Rectal smooth muscle tissue (tissue), 1 donor: ENCODE measurements around the gene GIGYF2.

Experiments
- H3K27ac ChIP-seq: one replicate; pipeline ENCODE4 v1.7.0; 2013; ENCODE audit warnings: low read depth, low read length, inconsistent platforms
- H3K27me3 ChIP-seq: one replicate; pipeline ENCODE4 v1.7.0; 2013; ENCODE audit warnings: low read length; ENCODE audit not compliant: control insufficient read depth, insufficient read depth
- H3K36me3 ChIP-seq: one replicate; pipeline ENCODE4 v1.7.0; 2013; ENCODE audit warnings: low read length; ENCODE audit not compliant: control insufficient read depth, insufficient read depth
- H3K4me1 ChIP-seq: one replicate; pipeline ENCODE4 v1.7.0; 2013; ENCODE audit warnings: low read length; ENCODE audit not compliant: control insufficient read depth, insufficient read depth
- H3K4me3 ChIP-seq: one replicate; pipeline ENCODE4 v1.7.0; 2013; ENCODE audit warnings: low read length
- H3K9ac ChIP-seq: one replicate; pipeline ENCODE4 v1.7.0; 2013; ENCODE audit warnings: low read length

GIGYF2 gene, protein sequence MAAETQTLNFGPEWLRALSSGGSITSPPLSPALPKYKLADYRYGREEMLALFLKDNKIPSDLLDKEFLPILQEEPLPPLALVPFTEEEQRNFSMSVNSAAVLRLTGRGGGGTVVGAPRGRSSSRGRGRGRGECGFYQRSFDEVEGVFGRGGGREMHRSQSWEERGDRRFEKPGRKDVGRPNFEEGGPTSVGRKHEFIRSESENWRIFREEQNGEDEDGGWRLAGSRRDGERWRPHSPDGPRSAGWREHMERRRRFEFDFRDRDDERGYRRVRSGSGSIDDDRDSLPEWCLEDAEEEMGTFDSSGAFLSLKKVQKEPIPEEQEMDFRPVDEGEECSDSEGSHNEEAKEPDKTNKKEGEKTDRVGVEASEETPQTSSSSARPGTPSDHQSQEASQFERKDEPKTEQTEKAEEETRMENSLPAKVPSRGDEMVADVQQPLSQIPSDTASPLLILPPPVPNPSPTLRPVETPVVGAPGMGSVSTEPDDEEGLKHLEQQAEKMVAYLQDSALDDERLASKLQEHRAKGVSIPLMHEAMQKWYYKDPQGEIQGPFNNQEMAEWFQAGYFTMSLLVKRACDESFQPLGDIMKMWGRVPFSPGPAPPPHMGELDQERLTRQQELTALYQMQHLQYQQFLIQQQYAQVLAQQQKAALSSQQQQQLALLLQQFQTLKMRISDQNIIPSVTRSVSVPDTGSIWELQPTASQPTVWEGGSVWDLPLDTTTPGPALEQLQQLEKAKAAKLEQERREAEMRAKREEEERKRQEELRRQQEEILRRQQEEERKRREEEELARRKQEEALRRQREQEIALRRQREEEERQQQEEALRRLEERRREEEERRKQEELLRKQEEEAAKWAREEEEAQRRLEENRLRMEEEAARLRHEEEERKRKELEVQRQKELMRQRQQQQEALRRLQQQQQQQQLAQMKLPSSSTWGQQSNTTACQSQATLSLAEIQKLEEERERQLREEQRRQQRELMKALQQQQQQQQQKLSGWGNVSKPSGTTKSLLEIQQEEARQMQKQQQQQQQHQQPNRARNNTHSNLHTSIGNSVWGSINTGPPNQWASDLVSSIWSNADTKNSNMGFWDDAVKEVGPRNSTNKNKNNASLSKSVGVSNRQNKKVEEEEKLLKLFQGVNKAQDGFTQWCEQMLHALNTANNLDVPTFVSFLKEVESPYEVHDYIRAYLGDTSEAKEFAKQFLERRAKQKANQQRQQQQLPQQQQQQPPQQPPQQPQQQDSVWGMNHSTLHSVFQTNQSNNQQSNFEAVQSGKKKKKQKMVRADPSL (N-terminal part only)

DNA sequence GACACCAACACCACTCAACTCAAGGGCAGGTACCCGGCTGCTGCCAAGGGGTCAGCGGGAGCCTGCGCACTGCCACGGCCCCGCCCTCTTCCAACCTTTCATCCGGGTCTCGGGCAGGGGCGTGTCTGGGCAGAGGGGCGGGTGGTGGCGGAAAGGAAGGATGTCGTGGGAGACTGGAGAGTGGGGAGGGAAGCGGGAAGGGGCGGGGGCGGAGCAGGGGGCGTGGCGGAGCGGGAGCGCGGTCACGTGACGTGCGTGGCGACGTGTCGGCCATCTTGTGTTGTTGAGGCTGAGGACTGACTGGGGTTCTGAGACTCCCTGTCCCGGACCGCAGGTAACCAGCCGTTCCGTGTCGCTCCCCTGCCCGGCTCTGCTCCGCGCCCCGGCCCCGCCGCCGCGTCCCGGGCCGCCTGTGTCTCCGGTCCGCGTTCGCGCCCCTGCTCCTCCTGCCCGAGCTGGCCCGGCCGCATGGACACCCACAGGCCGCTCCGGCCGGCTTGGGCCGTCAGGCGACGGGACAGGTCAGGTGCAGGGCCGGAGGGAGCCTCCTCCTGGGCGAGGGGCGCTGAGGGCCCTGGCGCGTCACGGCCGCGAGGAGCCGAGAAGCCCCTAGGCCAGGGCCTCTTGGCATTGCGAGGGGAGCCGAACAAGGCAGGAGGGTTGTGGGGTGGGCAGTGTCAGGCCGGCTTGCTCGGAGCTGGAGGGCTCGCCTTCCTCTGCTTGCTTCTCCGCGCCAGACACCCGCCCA is at the start of gene GIGYF2:
Gene GIGYF2, plus strand, starts transcription at position 273 of the 748 bp plus-strand sequence. CDS start 37,867 bp downstream, outside the sequence.
- peaks cover 12% of the 10 kb centered on the region for H3K4me1 ChIP-seq
- H3K36me3 ChIP-seq, result no peaks in the 10 kb centered on the region
- H3K4me3 ChIP-seq, result peak within 1 kb of the TSS; percentile 99
- H3K9ac ChIP-seq, result peak within 1 kb of the TSS; percentile 63
- peak within 1 kb of the TSS; percentile 90 for H3K27ac ChIP-seq
- no peaks in the 10 kb centered on the region for H3K27me3 ChIP-seq

DNA sequence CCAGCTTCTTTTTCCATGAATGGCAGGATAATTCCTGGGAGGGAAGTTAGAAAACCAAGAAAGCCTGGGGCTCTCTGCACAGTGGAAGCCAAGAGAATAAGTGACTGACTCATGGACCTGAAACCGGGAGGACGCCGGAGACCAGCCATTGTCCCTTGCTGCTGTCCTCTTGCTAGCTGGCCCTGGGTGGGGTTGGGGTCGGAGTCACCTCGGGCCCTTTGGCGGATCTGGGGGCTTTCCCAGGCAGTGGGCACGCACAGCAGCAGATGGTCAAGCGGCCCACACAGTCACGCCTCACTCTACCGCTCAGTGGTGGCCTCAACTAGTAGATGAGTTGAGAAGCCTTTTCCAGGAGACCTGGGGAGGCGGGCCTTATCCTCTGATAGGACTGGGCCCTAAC is 48.1 kb upstream of the GIGYF2 start:
- Histone ChIP-seq H3K27me3 (no peaks in the 10 kb centered on the region), H3K4me1 (no peaks in the 10 kb centered on the region), H3K4me3 (no peak overlapping the region), H3K9ac (no peak overlapping the region), H3K27ac (no peak overlapping the region), H3K36me3 (no peaks in the 10 kb centered on the region)

DNA sequence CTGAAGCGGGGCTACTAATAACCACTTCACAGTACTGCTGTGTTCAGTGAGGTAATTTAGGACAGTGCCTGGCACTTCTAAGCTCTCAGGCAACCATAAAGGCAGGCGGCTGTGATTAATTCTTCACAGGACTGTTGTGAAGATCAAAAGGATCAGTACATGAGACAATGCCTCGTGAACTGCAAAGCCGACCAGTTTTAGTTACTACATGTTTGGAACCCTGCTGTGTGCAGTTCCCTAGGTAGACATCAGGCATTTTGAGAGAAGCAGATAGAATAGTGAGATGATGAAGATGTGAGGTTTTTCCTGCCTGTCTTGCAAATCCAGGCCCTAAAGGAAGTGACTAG is 44.7 kb upstream of the GIGYF2 start:
- Histone ChIP-seq H3K27ac (no peak overlapping the region), H3K9ac (no peak overlapping the region), H3K4me3 (no peak overlapping the region), H3K4me1 (no peaks in the 10 kb centered on the region), H3K36me3 (no peaks in the 10 kb centered on the region), H3K27me3 (no peaks in the 10 kb centered on the region)

DNA sequence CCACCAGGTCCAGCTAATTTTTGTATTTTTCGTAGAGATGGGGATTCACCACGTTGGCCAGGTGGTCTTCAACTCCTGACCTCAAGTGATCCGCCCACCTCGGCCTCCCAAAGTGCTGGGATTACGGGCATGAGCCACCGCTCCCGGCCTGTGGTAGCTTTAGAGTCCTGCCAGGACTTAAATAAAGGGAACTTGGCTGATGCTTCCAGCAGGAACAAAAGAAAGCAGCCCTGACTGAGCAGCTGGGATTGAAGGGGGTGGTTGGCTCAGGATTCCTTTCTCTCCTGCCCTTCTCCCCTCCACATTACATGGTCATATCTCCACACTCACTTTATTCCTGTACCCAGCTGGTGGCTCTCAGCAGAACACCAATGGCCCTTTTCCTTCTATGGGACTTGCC is 43.7 kb upstream of the GIGYF2 start:
- Histone ChIP-seq H3K27me3 (no peaks in the 10 kb centered on the region), H3K4me3 (no peak overlapping the region), H3K27ac (no peak overlapping the region)

DNA sequence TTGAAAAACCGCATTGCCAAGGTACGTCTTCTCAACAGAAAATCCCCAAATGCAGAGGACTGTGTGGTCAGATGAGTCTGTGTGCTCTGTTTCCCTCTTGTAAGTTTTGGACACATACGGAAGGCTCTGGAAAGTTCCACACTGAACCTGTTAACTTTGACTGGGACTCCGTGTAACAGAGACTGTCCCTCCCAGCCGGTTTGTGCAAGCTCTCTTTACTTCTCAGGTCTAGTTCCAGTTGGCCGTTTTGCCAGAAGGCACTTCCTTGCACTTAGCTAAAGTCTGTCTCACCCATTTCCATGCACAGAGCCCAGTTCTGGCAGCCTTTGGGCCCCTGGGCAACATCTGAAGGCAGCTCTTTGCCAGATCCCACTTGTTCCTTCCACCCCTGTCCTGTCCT is 41.7 kb upstream of the GIGYF2 start:
- Histone ChIP-seq H3K27me3 (no peaks in the 10 kb centered on the region), H3K27ac (no peak overlapping the region), H3K36me3 (no peaks in the 10 kb centered on the region), H3K9ac (no peak overlapping the region), H3K4me3 (no peak overlapping the region), H3K4me1 (no peaks in the 10 kb centered on the region)

More for the DNA sequence above, 43.7 kb upstream of the GIGYF2 start:
- Histone ChIP-seq H3K9ac (no peak overlapping the region), H3K4me1 (no peaks in the 10 kb centered on the region), H3K36me3 (no peaks in the 10 kb centered on the region)

DNA sequence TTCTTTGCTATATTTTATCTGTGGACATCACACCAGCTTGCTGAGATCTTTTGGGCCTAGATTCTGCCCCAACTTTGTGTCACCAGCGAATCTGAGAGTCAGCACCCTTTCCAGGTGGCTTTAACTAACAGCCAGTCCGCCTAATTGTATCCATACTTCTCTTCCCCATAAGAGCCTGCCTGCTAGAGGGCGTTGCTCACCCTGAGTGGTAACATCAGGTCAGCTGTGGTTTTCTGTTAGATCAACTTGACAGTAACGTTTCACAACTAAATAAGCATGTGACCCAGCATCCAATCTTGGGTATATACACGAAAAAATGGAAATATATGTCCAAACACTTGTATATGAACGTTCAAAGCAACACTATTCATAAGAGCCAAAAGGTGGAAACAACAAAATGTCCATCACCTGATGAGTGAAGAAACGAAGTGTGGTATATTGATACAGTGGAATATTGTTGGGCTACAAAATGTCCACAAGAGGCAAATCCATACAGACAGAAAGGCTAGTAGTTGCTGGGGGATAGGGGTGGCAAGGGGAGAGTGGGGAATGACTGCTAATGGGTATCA is 38.8 kb upstream of the GIGYF2 start:
- Histone ChIP-seq H3K9ac (no peak overlapping the region), H3K27ac (no peak overlapping the region), H3K27me3 (no peaks in the 10 kb centered on the region), H3K4me3 (no peak overlapping the region), H3K4me1 (no peaks in the 10 kb centered on the region), H3K36me3 (no peaks in the 10 kb centered on the region)

DNA sequence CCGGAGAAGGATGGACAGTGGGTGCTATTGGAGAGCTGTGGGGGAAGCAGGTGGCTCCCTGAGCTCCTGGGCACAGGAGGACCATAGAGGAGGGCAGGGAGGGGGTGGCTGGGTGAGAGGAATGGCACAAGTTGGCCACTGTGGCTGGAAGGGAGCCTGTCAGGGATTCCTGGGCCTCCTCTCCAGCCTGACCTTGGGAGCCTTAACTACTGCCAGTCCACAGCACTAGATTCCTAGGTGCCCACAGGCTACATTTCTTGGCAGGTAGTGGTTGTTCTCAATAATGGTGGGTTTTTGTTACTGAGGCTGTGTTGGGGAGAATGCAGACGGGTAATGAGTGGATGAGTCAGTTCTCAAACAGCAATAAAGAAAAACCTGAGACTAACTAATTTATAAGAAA is 37.8 kb upstream of the GIGYF2 start:
- H3K36me3 ChIP-seq, result no peaks in the 10 kb centered on the region
- H3K27ac ChIP-seq, result no peak overlapping the region

DNA sequence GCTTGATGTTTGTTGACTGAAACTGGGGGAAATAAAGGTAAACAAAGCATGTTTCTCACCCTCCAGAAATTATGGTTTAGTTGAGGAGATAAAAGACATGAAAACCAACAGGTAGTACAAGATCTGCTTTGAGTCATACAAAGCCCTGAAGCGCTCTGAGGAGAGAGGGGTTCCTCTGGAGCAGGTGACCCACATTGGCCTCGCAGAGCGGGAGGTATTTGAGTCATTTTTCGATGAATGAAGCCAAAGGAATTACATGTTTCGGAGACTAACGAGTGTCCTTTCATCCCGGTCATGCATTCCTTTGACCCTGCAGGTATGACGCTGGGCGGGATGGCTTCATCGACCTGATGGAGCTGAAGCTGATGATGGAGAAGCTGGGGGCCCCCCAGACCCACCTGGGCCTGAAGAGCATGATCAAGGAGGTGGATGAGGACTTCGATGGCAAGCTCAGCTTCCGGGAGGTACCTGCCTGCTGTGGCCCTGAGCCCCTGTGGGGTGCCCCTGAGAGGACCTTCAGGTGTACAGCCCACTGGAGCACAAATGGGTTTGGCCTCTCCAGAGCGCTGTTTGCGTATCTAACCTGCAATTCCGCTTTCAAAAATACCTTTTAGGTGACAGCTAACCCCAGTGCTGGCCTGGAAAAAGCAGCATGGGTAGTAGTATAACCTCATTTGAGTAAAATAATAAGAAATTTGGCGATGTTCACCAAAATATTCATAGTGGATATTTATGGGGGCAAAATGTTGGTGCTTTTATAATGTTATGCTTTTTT is 34.5 kb upstream of the GIGYF2 start:
- H3K36me3 ChIP-seq, result no peaks in the 10 kb centered on the region

More for the DNA sequence above, 37.8 kb upstream of the GIGYF2 start:
- Histone ChIP-seq H3K4me1 (no peaks in the 10 kb centered on the region), H3K9ac (no peak overlapping the region), H3K4me3 (no peak overlapping the region), H3K27me3 (no peaks in the 10 kb centered on the region)

DNA sequence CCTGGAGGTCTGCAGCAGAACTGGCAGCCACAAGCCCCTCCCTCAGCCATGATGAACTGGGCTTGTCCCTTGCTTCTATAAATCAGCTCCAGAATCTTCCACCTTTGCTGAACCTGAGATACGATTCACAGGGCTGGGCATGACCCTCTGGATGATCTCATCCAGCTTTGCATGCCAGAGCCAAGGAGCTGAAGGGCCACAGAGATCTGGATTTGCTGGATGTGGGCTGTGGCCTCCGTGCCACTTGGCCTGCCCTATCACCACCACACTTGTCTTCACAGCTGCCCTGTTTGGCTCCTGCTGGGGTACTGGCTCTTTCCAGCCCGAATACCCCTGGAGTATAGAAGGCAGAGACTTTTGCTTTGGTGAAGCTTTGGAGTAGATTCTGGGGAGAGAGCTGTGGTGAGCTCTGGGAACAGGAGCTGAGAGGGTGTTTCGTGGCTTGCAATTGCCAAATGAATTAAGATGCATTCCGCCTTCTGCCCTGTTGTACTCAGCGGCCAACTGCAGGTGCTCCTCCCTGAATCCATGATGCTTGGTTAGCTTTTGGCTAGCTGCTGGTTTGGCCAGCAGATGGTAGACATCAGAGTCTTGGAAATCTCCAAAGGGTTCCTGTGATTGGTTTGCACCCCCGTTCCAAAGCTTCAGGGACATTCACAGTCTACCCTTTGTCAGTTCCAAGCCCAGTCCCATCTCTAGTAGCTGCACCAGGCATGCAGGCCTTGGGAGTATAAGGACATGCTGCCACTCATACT is 30.9 kb upstream of the GIGYF2 start:
- no peaks in the 10 kb centered on the region for H3K4me1 ChIP-seq
- H3K4me3 ChIP-seq, result no peak overlapping the region
- no peaks in the 10 kb centered on the region for H3K27me3 ChIP-seq
- H3K36me3 ChIP-seq, result no peaks in the 10 kb centered on the region
- H3K9ac ChIP-seq, result no peak overlapping the region
- no peak overlapping the region for H3K27ac ChIP-seq

More for the DNA sequence above, 34.5 kb upstream of the GIGYF2 start:
- Histone ChIP-seq H3K27ac (no peak overlapping the region), H3K4me1 (no peaks in the 10 kb centered on the region), H3K9ac (no peak overlapping the region), H3K27me3 (no peaks in the 10 kb centered on the region), H3K4me3 (no peak overlapping the region)

DNA sequence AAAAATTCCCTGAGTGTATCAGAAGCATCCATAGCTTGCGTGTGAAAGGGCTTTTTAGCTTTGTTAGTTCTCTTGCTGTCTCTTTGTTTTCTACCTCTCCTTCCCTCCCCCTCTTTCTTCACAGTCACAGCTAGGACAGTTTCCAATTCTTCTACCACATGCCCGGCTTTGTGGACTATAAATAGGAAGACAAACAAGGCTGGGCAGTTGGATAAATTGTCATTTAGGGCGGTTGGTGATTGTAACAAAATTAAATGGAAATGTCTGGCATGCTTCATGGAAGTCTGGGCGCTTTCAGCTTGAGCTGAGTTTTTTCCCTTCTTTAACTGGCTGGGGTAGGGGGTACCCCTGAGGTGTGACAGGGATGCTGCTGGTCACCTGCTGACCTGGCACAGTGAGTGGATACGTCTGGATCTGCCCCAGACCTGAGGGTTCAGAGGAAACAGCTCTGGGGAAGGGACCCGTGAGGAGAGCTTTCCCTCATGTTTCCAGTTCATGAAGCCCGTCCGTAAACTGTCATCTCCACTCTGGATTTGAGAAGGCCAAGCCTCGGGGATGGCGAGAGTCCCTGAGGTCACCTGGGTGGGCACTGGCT is 29.0 kb upstream of the GIGYF2 start:
- Histone ChIP-seq H3K27ac (no peak overlapping the region), H3K4me1 (no peaks in the 10 kb centered on the region), H3K27me3 (no peaks in the 10 kb centered on the region), H3K4me3 (no peak overlapping the region), H3K36me3 (no peaks in the 10 kb centered on the region), H3K9ac (no peak overlapping the region)
